Fibroblast of skin of left quadriceps (primary cell): ENCODE measurements around the gene TIMM21.
A peak's percentile ranks its signal among the peaks of the same experiment; 100 is the strongest.

ENCODE experiments used
- DNase-seq, 2 experiments: peaks; one replicate each; pipeline ENCODE4 v3.0.0-alpha.2; 2013; ENCODE audit warnings: low read depth in 2 of 2

Gene TIMM21

DNA sequence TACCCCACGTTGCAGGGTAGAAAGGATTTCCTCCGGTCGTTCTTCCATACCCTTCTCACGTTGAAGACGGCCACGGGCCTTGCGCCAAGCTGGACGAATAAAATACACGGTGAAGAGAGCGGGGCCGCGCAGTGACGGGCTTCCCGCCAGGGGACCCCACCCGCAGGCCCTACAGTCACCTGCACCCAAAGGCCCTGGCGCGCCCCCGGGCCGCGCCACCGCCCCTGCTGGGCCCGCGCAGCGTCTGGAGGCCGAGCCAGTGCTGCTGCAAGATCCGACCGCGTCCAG, 888 bp upstream of the TIMM21 start:
- no peak for DNase-seq

DNA sequence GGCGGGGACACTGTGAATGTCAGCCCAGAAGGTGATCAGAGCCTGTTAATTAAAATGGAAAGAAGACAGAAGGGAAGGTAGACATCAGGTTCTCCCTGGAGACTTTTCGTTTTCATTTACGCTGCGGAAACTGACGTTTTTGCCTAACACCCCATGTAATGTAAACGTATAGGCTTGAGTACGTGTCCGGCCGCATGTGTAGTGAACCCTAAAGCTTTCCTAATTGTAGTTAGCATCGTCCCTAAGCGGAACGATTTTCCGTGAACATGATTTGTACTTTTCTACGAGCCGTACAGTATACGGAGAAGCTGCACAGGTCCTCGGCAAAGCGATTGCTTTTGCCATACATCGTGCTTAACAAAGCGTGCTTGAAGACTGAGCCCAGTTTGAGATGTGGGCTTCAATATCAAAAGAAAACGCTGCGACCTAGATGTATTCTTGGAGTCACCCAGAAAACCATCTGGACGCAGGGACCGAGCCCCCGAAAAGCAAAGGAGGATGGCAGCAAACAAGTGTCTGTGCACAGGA, 284 bp downstream of the TIMM21 start:
- no peak for DNase-seq

GRCh38 chr18:74149878-74150277, 1.6 kb downstream of the TIMM21 start:
- no peak for DNase-seq

- no peak for DNase-seq
These were observed 3.9 kb downstream of the TIMM21 start for GRCh38 chr18:74152270-74152669.

DNA sequence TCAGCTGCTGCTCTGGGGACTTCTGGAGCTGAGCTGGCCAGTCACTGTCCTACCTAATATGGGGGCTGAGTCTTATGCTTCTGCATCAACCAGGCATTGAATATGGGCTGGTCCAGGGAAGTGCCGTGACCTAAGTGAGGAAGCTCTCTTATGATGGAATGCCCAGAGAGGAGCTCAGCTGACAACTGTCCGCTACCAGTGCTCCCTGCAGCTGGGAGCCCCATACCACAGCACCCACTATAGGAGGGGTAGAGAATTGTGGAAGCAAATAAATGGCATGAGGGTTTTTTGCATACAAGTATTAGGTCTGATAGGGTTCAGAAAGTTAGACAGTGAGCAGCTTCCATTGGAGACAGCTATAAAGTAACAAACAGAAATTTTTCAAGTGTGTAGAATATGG, 4.5 kb downstream of the TIMM21 start:
- no peak for DNase-seq

DNA sequence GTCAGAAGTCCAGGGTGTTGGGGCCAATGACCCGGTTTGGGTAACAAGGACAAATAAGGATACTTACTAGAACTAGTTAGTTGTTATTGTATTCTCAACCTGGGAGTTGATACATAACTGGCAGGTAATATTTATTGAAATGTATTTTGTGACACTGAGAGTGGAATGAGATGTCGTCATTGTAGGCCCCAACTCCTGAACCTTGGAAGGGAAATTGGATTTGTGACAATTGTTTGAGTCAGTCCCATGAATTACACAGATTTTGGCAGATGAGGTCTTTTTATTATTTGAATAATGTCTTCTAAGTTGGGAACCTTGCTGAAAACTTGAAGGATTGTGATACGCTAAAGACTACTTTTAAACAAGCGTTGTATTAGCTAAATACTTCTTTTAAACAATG, 5.1 kb downstream of the TIMM21 start:
- DNase-seq, result no peak

GRCh38 chr18:74153793-74154192, 5.5 kb downstream of the TIMM21 start:
- DNase-seq, result no peak

GRCh38 chr18:74154716-74155115, 6.4 kb downstream of the TIMM21 start:
- DNase-seq, result no peak

DNA sequence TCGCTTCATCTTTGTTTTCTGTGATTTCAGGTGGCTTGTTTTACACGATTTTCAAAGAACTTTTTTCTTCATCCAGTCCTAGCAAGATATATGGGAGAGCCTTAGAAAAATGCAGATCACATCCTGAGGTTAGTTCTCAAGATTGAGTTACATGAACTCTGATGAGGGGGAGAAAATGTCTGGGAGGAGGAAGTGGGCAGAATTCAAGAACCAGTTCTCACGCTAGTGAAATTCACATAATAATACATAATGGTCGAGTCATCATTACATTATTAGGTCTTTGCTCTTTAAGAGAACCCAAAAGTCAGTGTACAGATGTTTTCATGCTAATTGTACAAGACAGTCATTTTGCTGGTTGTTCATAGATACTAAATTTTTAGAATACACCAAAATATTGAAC, 7.0 kb downstream of the TIMM21 start:
- no peak for DNase-seq

- DNase-seq, result no peak
These were observed 14.8 kb downstream of the TIMM21 start for GRCh38 chr18:74163019-74163660.

GRCh38 chr18:74166386-74166785, 18.1 kb downstream of the TIMM21 start:
- DNase-seq, result no peak

DNA sequence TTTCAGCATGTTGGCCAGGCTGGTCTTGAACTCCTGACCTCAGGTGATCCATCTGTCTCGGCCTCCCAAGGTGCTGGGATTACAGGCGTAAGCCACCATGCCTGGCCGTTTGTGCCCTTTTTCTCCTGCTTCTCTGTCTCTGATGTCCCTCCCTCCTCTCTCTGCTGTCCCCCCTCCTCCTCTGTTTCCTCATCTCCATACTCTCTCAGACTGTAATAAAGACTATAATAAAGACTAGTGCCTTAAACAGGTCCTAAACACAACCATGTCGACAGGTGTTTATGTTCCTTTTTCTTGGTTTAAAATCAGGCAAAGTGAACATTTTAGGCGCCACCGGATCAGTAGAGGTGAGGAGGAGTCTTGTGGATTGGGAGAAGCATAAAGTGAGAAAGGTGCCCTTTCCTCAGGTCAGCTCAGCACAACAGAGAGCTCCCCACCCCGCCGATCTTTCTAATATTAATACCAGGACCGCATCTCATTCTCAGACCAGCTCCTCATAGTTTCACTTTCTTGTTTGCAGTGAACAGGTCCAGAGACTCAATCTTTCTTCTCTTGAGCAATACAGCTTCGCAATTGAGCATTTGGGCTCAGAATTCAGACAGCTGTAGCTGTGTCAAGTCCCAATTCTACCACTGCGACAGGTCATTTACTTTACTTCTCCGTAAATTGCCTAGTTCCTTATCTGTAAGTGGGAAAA, 23.7 kb downstream of the TIMM21 start:
- no peak for DNase-seq

GRCh38 chr18:74172697-74173433, 24.5 kb downstream of the TIMM21 start:
- DNase-seq, result no peak

DNA sequence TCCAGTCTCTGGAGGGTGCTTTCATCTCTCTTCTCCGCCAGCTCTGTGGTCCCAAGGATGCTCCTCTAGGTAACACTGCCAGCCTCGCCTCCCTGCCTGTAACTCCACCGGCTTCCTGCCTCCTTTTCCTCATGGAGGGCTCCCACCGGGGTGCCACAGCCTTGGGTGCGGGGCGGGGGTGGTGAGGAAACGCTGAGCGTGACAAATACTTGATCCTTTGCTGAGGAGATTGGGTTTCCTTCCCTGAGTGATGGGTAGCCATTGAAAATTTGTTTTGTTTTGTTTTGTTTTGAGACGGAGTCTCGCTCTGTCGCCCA, 25.1 kb downstream of the TIMM21 start:
- no peak for DNase-seq

- no peak for DNase-seq
These were observed 27.3 kb downstream of the TIMM21 start for GRCh38 chr18:74175658-74176057.

DNA sequence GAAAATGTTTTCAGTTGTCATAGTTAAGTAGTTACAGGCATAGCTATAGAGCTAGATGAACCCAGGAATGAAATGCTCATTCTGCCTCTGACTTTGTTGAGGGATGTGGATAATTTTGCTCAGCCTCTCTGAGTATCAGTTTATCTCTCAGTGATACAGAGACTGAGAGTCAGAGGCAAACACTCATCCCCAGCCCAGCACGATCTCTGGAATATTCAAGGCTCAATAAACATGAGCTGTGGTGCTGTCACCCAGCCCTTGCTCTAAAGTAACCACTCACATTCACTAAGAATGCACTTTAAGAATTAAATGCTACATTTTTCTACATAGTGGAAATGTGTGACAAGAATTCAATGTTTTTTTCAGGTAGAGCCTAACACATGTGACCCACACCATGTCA, 30.6 kb downstream of the TIMM21 start:
- DNase-seq, result no peak

DNA sequence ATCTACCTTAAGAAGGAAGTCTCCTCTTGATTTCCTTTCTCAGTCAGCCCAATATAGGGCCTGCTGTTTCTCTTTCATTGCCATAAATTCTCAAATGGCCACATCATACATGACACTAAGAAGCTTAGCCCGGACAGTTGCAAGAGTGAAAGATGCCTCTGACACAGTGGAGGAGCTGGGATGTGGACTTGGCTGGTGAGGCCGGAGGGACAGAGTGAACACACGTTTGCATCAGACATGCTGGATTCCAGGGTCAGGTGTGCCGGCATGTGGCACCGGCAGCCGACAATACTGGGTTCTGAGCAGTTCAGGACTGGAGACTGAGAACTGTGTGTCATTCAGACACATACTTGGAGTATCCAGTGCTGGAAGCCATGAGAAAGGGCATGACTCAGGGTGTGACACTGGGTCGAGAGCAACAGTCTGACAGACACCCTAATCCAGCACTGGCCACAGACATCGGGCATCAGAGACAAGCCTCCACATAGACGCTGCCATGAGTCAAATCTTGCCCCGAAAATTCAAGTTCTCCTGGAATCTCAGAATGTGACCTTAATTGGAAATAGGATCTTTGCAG, 31.4 kb downstream of the TIMM21 start:
- no peak for DNase-seq

DNA sequence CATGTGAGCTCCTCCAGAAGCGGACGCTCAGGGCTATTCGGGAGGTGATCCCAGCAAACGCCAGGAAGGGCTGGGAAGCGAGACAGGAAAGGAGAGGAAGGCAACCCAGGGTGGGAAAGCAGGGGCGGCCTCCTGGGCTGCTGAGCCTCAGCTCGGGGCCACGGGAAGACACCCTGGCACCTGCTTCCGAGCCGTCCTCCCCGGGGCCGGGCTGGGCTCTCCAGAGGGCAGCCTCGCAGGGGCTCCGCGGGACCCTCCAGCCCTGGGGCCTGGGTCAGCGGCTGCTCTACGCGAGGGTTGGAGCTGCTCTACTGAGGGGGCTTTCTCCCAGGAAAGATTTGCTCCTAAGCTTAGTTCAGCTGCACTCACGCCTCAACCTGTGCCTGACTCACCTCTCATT, 34.0 kb downstream of the TIMM21 start:
- DNase-seq, result no peak

GRCh38 chr18:74183130-74183529, 34.8 kb downstream of the TIMM21 start:
- no peak for DNase-seq

DNA sequence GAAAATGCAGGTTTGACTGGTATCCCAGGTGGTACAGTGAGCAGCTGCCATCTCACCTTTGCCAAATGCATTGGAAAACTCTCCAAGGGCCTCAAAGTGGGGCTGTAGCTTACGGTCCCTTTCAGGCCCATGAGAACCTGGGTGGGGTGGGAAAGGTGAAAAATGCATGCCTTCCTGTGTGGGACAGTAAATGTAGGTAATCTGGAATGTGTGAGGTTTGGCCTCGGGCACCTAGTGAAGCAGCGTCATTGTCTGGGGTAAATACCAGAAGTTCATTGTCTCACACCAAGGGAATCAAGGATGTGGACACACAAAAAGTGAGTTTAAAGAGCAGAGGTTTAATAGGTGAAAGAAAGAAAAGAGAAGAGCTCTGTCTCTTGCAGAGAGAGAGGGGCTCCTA, 36.6 kb downstream of the TIMM21 start:
- DNase-seq, result no peak

- no peak for DNase-seq
These were observed 37.5 kb downstream of the TIMM21 start for GRCh38 chr18:74185860-74186259.

GRCh38 chr18:74186661-74187060, 38.3 kb downstream of the TIMM21 start:
- no peak for DNase-seq

DNA sequence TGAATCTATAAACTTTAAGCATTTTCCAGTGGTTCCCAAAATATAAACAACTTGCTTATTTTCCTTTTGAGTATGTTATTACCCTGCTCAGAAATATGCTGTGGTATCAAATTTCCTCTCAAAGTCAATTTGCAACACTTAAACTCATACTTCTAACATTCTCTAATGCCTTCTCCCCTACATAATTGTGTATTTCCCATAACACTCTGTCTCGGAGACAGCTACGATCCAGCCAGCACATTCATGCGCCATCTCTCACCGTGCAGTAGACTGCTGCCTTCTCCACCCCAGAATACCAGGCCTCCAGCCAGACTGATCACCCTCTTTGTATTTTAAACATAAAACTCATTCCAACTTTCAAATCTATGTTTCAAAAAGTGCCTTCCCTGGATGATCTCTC, 41.8 kb downstream of the TIMM21 start:
- DNase-seq, result peak; percentile 24 to 41
